Nephron progenitor cell (in vitro differentiated cells): Measurements from ENCODE around the gene KLHL2.
"Not testable (repeated sequence)": the region's sequence is repeated elsewhere in the genome, so short reads cannot be mapped to it uniquely, and the experiment has no call there.

ENCODE experiments used
- DNase-seq: peaks from one replicate; pipeline ENCODE4 v3.0.0; 2021
- H3K27ac Mint-ChIP-seq: 2 replicates; pipeline ENCODE4 v1.8.0; 2021; ENCODE audit warnings: mild to moderate bottlenecking, moderate library complexity, mixed read lengths
- H3K27me3 Mint-ChIP-seq: 2 replicates; pipeline ENCODE4 v1.8.0; 2021; ENCODE audit warnings: mild to moderate bottlenecking, low read depth, mixed read lengths; ENCODE audit not compliant: poor library complexity
- H3K36me3 Mint-ChIP-seq: 2 replicates; pipeline ENCODE4 v1.8.0; 2021; ENCODE audit warnings: low read depth, mixed read lengths
- H3K4me1 Mint-ChIP-seq: 2 replicates; pipeline ENCODE4 v1.8.0; 2021; ENCODE audit warnings: mixed read lengths
- H3K4me3 Mint-ChIP-seq: 2 replicates; pipeline ENCODE4 v1.8.0; 2021; ENCODE audit warnings: mild to moderate bottlenecking, moderate library complexity, mixed read lengths
- H3K9me3 Mint-ChIP-seq: 2 replicates; pipeline ENCODE4 v1.8.0; 2021; ENCODE audit warnings: mild to moderate bottlenecking, moderate library complexity, mixed read lengths
- TF ChIP-seq, protein P1 (sequence below): fragments of 200-600 bp; sonication (generic); IDR thresholded peaks from 2 replicates; pipeline ENCODE4 v1.5.0; 2021; ENCODE audit warnings: antibody characterized with exemption

Gene KLHL2

DNA sequence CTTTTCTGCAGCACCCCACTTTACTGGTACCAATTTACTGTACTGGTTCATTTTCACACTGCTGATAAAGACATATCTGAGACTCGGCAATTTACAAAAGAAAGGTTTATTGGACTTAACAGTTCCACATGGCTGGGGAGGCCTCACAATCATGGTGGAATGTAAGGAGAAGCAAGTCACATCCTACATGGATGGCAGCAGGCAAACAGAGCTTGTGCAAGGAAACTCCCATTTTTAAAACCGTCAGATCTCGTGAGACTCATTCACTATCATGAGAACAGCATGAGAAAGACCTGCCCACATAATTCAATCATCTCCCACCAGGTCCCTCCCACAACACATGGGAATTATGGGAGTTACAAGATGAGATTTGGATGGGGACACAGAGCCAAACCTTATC is 77.3 kb downstream of the KLHL2 start:
- H3K27me3 Mint-ChIP-seq, H3K4me3 Mint-ChIP-seq, DNase-seq, H3K27ac Mint-ChIP-seq, H3K4me1 Mint-ChIP-seq: not testable (repeated sequence)
- Mint-ChIP-seq H3K9me3 (peaks cover 16% of the 10 kb centered on the region), H3K36me3 (peaks cover 37% of the 10 kb centered on the region)

DNA sequence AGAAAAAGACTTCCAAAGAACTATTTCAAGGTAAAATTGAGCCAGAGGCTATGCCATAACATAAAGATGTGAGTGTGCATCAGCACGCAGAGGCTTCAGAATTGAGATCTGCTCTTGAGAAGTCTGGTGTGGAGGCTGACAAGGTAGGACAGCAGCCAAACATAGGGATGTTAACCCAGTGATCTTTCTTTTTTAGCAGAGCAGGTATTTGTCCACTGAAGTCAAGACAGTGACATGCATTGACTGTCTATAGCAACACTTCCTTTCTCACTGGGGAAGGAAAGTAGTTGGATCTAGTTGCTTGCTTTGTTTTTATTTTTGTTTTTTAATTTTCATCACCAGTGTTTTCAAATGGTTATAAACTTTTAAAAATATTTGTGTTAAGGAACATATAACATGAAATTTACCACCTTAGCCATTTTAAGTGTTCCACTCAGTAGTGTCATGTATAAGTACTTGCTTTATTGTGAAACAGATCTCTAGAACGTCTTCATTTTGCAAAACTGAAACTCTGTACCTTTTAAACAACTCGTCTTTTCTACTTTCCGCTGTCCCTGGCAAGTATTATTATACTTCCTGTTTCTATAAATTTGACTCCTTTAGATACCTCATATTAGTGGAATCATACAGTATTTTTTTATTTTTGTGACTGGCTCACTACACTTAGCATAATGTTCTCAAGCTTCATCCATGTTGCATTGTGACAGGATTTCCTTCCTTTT is 79.4 kb downstream of the KLHL2 start:
- Mint-ChIP-seq H3K36me3 (peaks cover 31% of the 10 kb centered on the region), H3K9me3 (peaks cover 16% of the 10 kb centered on the region)
- not testable (repeated sequence) for H3K4me3 Mint-ChIP-seq, H3K27ac Mint-ChIP-seq, DNase-seq, H3K27me3 Mint-ChIP-seq, H3K4me1 Mint-ChIP-seq

DNA sequence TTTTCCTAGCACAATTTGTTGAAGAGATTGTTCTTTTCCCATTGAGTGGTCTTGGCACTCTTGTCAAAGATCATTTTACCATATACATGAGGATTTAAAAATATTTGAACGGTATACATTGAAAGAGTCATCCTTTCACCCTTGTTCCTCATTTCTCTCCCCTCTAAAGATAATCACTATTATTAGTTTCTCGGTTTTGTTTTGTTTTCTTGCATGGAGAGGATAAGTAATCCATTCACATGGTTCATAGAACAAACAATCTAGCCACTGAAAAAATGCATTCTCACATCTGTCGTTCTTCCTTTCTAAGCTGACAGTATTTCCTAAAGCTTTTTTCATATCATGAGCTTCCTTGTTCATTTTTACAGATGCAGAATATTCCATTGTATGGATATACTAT is 80.9 kb downstream of the KLHL2 start:
- peaks cover 12% of the 10 kb centered on the region for H3K9me3 Mint-ChIP-seq
- H3K4me3 Mint-ChIP-seq = no peak overlapping the region
- peaks cover 17% of the 10 kb centered on the region for H3K36me3 Mint-ChIP-seq
- H3K27ac Mint-ChIP-seq = no peak overlapping the region
- H3K4me1 Mint-ChIP-seq = no peaks in the 10 kb centered on the region
- TF ChIP-seq, protein P1, sequence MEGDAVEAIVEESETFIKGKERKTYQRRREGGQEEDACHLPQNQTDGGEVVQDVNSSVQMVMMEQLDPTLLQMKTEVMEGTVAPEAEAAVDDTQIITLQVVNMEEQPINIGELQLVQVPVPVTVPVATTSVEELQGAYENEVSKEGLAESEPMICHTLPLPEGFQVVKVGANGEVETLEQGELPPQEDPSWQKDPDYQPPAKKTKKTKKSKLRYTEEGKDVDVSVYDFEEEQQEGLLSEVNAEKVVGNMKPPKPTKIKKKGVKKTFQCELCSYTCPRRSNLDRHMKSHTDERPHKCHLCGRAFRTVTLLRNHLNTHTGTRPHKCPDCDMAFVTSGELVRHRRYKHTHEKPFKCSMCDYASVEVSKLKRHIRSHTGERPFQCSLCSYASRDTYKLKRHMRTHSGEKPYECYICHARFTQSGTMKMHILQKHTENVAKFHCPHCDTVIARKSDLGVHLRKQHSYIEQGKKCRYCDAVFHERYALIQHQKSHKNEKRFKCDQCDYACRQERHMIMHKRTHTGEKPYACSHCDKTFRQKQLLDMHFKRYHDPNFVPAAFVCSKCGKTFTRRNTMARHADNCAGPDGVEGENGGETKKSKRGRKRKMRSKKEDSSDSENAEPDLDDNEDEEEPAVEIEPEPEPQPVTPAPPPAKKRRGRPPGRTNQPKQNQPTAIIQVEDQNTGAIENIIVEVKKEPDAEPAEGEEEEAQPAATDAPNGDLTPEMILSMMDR = no peak
- no peak for DNase-seq
- H3K27me3 Mint-ChIP-seq = no peaks in the 10 kb centered on the region

DNA sequence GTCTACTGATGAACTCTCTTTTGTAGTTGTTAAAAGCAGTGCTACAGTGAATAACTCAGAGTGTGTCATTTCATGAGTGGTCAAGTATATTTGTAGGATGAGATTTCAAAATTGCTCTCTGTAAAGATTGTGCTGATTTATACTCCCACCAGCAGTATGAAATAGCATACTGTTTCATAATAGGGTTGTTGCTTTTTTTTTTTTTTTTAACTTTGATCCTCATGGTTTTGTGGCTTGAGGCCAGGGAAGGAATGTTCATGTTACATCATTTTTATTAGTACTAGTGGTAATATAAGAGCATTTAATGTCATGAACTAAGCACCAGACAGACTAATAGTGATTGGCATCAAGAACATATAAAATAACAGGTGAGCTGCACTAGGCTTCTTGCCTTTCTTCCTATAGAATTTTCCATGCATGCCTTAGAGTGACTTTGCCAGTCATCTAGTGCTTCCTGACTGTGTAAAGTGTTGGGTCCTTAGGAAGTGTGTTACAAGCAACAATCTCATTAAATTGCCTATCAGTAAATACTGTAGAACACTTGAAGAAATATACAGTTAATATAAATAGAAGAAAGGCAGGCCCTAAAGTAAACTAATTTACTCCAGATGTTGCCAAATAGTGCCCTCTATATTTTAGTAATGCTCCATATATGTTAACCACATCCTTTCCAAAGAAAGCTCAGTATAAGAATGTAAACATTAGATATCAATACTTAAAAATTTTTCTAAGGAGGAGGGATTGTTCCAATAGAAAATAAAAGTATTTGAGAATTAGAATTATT is 81.5 kb downstream of the KLHL2 start:
- Mint-ChIP-seq H3K4me3 (no peak overlapping the region), H3K27me3 (no peaks in the 10 kb centered on the region), H3K27ac (no peak overlapping the region), H3K9me3 (peaks cover 12% of the 10 kb centered on the region), H3K36me3 (peaks cover 13% of the 10 kb centered on the region), H3K4me1 (no peaks in the 10 kb centered on the region)
- TF ChIP-seq, protein P1 = no peak
- DNase-seq = no peak

DNA sequence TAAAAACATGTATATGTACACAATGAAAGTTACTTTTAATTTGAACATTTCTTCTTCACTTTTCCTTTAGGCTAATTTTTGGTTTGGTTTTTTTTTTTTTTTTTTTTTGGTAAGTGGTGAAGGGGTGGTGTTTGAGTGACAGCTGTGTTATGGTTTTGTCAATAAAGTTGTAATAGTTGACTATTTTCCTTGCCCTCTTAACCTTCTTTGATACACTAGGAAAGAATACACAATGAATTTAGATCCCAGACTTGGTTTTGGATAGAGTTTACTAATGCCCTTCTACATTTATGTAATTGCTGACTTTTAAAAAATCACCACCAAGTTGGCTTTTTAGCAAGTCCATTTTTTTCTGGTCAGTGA is 82.0 kb downstream of the KLHL2 start:
- Mint-ChIP-seq H3K9me3 (peaks cover 7% of the 10 kb centered on the region), H3K4me1 (peaks cover 5% of the 10 kb centered on the region), H3K36me3 (peaks cover 9% of the 10 kb centered on the region), H3K4me3 (no peak overlapping the region), H3K27ac (no peak overlapping the region), H3K27me3 (no peaks in the 10 kb centered on the region)
- TF ChIP-seq, protein P1 = no peak
- DNase-seq = no peak

DNA sequence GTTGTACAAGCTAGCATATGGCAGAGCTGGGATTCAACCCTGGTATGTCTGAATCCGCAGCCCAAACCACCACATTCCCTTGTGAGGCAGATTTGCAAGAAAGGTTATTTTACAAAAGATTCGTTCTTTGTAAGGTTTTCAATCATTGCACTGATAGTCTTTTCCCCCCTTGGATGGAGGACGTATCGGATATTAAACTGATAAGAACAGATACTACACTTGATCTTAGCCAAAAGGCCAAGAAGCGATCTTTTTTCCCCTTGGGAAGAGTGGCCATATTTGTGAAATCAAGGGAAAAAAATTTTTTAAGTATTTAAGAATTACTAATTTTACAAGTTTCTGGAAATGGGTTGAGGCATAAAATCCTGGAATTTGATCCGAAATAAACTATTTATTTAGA is 85.7 kb downstream of the KLHL2 start:
- peaks cover 16% of the 10 kb centered on the region for H3K4me1 Mint-ChIP-seq
- H3K27me3 Mint-ChIP-seq = no peaks in the 10 kb centered on the region
- DNase-seq = no peak
- TF ChIP-seq, protein P1 = no peak
- no peak overlapping the region for H3K4me3 Mint-ChIP-seq
- H3K27ac Mint-ChIP-seq = no peak overlapping the region
- no peaks in the 10 kb centered on the region for H3K36me3 Mint-ChIP-seq
- no peaks in the 10 kb centered on the region for H3K9me3 Mint-ChIP-seq
